Endothelial cell of umbilical vein (primary cell): ENCODE data around the gene ACOD1. TPM values are rescaled to one million over a fixed set of nuclear protein-coding genes. Genes with fewer than 3 reads are reported as not detected.

Experiments
- BruUV-seq: library from RNA; stranded (reverse); fragments of 400-500 nt; replicated peaks from 2 replicates; lab custom pipeline; 2021; lab: Mats Ljungman, UMichigan
- CTCF ChIA-PET: fragments of 300-600, 350-600 bp; sonication (Branson Sonifier 250); formaldehyde crosslinking; loops from one replicate; lab custom pipeline; 2021; ENCODE audit warnings: antibody characterized with exemption, inconsistent platforms; lab: Charles Lee
- POLR2A ChIA-PET: fragments of 300-600, 350-600 bp; sonication (Branson Sonifier 250); formaldehyde crosslinking; loops from one replicate; lab custom pipeline; 2021; ENCODE audit warnings: antibody characterized with exemption, inconsistent platforms; lab: Charles Lee
- DNase-seq: peaks from one replicate; pipeline ENCODE4 v3.0.0-alpha.2; 2011; ENCODE audit warnings: low read depth, low spot score
- FAIRE-seq: peaks from 2 replicates; lab custom pipeline; 2011; peaks lifted over from hg19 to GRCh38; lab: Jason Lieb, UNC
- H2AFZ ChIP-seq: 2 replicates; pipeline ENCODE4 v1.6.0; 2012; ENCODE audit warnings: low read depth, low read length, control low read depth, inconsistent platforms
- H3K27ac ChIP-seq: 2 replicates; pipeline ENCODE4 v1.5.1; 2011; ENCODE audit warnings: low read depth, mild to moderate bottlenecking, control low read depth, low read length, moderate library complexity; ENCODE audit not compliant: insufficient read depth
- H3K27me3 ChIP-seq, 2 experiments: 2 replicates each; pipeline versions ENCODE4 v1.6.0 to v1.6.1; 2011; ENCODE audit warnings: low read length in 2 of 2, mixed read lengths in 1 of 2; ENCODE audit not compliant: control insufficient read depth in 2 of 2, insufficient read depth in 2 of 2
- H3K36me3 ChIP-seq, 2 experiments: 2 replicates in 1 of 2; 3 replicates in 1 of 2; pipeline ENCODE4 v1.5.1; 2011; ENCODE audit warnings: low read length in 2 of 2, mild to moderate bottlenecking in 1 of 2, moderate library complexity in 1 of 2; ENCODE audit not compliant: control insufficient read depth in 2 of 2, insufficient read depth in 2 of 2; ENCODE audit errors: extremely low read depth in 1 of 2
- H3K4me1 ChIP-seq: 3 replicates; pipeline ENCODE4 v1.5.1; 2011; ENCODE audit warnings: mild to moderate bottlenecking, low read length; ENCODE audit not compliant: control insufficient read depth, insufficient read depth; ENCODE audit errors: extremely low read depth
- H3K4me2 ChIP-seq: 2 replicates; pipeline ENCODE4 v1.6.1; 2011; ENCODE audit warnings: low read length, control low read depth, mixed read lengths; ENCODE audit not compliant: insufficient read depth
- H3K4me3 ChIP-seq, 3 experiments: fragments of 200-600 bp in 1 of 3; sonication (generic), shearing (Covaris generic) in 1 of 3; replicated peaks in 1 of 3; 2 replicates each; pipeline ENCODE4 v1.5.1; 2011 to 2016; ENCODE audit warnings: control low read depth in 3 of 3, low read length in 3 of 3, mild to moderate bottlenecking in 2 of 3, inconsistent platforms in 1 of 3, low read depth in 1 of 3, moderate library complexity in 1 of 3; ENCODE audit not compliant: insufficient read depth in 1 of 3
- H3K79me2 ChIP-seq: 2 replicates; pipeline ENCODE4 v1.6.0; 2012; ENCODE audit warnings: low read length, inconsistent platforms; ENCODE audit not compliant: control insufficient read depth, insufficient read depth
- H3K9ac ChIP-seq: replicated peaks from 2 replicates; pipeline ENCODE3; 2011; ENCODE audit warnings: low read length, control low read depth; ENCODE audit not compliant: insufficient read depth; ENCODE audit errors: extremely low read depth
- H3K9me1 ChIP-seq: replicated peaks from 3 replicates; pipeline ENCODE4 v1.6.0; 2011; ENCODE audit warnings: mild to moderate bottlenecking, low read length; ENCODE audit not compliant: control insufficient read depth, insufficient read depth; ENCODE audit errors: extremely low read depth
- H3K9me3 ChIP-seq: replicated peaks from 2 replicates; pipeline ENCODE4 v1.5.1; 2012; ENCODE audit warnings: low read length, inconsistent platforms; ENCODE audit not compliant: control insufficient read depth, insufficient read depth
- H4K20me1 ChIP-seq: replicated peaks from 2 replicates; pipeline ENCODE3; 2011; ENCODE audit warnings: mild to moderate bottlenecking, low read length; ENCODE audit not compliant: control insufficient read depth, insufficient read depth; ENCODE audit errors: extremely low read depth
- EZH2 ChIP-seq: IDR thresholded peaks from 2 replicates; pipeline ENCODE4 v1.6.1; 2012; ENCODE audit warnings: borderline replicate concordance, low read depth, mild to moderate bottlenecking, moderate library complexity, low read length, inconsistent platforms; ENCODE audit not compliant: severe bottlenecking
- FOS ChIP-seq: IDR thresholded peaks from 2 replicates; pipeline ENCODE4 v1.6.1; 2011; ENCODE audit warnings: mild to moderate bottlenecking, low read length, moderate library complexity, borderline replicate concordance; ENCODE audit not compliant: insufficient read depth
- GATA2 ChIP-seq: IDR thresholded peaks from 2 replicates; pipeline ENCODE4 v1.7.0; 2011; ENCODE audit warnings: low read depth, mild to moderate bottlenecking, moderate library complexity, mixed read lengths, low read length; ENCODE audit not compliant: insufficient read length, insufficient read depth
- JUN ChIP-seq: IDR thresholded peaks from 2 replicates; pipeline ENCODE4 v1.6.1; 2011; ENCODE audit warnings: borderline replicate concordance, low read depth; ENCODE audit not compliant: insufficient read length, insufficient read depth
- POLR2A ChIP-seq: IDR thresholded peaks from 2 replicates; pipeline ENCODE4 v1.6.1; 2012; ENCODE audit warnings: low read depth, mild to moderate bottlenecking, control low read depth, low read length
- POLR2AphosphoS5 ChIP-seq: IDR thresholded peaks from 2 replicates; pipeline ENCODE4 v1.6.1; 2012; ENCODE audit warnings: low read depth, mild to moderate bottlenecking, control low read depth, low read length, moderate library complexity; ENCODE audit not compliant: insufficient read depth
- dilution Hi-C: fragments of 300-500 bp; cut with MboI; formaldehyde crosslinking; loops from one replicate; pipeline ENCODE4 v1.15.0; 2019; ENCODE audit warnings: low sequenced_read_pairs; ENCODE audit not compliant: extremely low pct_ligation_motif_present
- intact Hi-C: fragments of 100-400 bp; cut with micrococcal nuclease; formaldehyde crosslinking; loops from one replicate; pipeline ENCODE4 v1.10.0; 2022
- polyA plus RNA-seq, 4 experiments: library from polyadenylated mRNA; depleted of rRNA in 3 of 4; stranded (reverse) in 3 of 4; unstranded in 1 of 4; fragments of >200 nt; gene quantifications; 2 replicates each; pipeline versions ENCODE4 v1.2.1 to v1.2.3, GENCODE V29; 2011 to 2012; ENCODE audit warnings: missing spikeins in 1 of 4
- total RNA-seq: library from RNA; stranded (reverse); gene quantifications from 2 replicates; pipeline ENCODE4 v1.2.3, GENCODE V29; 2021
- TF ChIP-seq, protein P1 (sequence below), 2 donors: IDR thresholded peaks; 1 replicate in 1 of 2; 2 replicates in 1 of 2; pipeline ENCODE4 v1.5.1; 2011; ENCODE audit warnings: low read length in 2 of 2, mild to moderate bottlenecking in 2 of 2, moderate library complexity in 2 of 2, control low read depth in 1 of 2, inconsistent platforms in 1 of 2, low read depth in 1 of 2; ENCODE audit not compliant: insufficient read depth in 1 of 2; ENCODE audit errors: extremely low read depth in 1 of 2
- TF ChIP-seq, protein P2 (sequence below): IDR thresholded peaks from 2 replicates; pipeline ENCODE4 v1.6.1; 2011; ENCODE audit not compliant: insufficient read depth, insufficient read length

Gene ACOD1
- total and polyA plus RNA-seq, 2 donors (not counting 3 experiments of a cell fraction or from before 2014, with no cell fraction given), result not detected

- intact Hi-C loops (no loop called here), dilution Hi-C loops (no loop called here)
- no peak overlapping the region for H3K27ac ChIP-seq
- no peaks in the 10 kb centered on the region for H4K20me1 ChIP-seq
- BruUV-seq, result no TSS peak
- no peaks in the 10 kb centered on the region for H3K79me2 ChIP-seq
- H3K4me1 ChIP-seq, result no peaks in the 10 kb centered on the region
- H3K9me1 ChIP-seq, result no peaks in the 10 kb centered on the region
- DNase-seq (no peak), FAIRE-seq (no peak)
- POLR2A ChIA-PET, result no interaction called here
- no peak overlapping the region for H2AFZ ChIP-seq
- H3K27me3 ChIP-seq, result no peaks in the 10 kb centered on the region
- no peak overlapping the region for H3K4me2 ChIP-seq
- CTCF ChIA-PET, result interaction anchor here (1.6 kb wide), 1 partner anchor 33 kb away, joined by 3 read pairs; no protein-coding TSS in a partner anchor
- TF ChIP-seq JUN, result no peak
- no peak for TF ChIP-seq POLR2AphosphoS5
- TF ChIP-seq, protein P1, sequence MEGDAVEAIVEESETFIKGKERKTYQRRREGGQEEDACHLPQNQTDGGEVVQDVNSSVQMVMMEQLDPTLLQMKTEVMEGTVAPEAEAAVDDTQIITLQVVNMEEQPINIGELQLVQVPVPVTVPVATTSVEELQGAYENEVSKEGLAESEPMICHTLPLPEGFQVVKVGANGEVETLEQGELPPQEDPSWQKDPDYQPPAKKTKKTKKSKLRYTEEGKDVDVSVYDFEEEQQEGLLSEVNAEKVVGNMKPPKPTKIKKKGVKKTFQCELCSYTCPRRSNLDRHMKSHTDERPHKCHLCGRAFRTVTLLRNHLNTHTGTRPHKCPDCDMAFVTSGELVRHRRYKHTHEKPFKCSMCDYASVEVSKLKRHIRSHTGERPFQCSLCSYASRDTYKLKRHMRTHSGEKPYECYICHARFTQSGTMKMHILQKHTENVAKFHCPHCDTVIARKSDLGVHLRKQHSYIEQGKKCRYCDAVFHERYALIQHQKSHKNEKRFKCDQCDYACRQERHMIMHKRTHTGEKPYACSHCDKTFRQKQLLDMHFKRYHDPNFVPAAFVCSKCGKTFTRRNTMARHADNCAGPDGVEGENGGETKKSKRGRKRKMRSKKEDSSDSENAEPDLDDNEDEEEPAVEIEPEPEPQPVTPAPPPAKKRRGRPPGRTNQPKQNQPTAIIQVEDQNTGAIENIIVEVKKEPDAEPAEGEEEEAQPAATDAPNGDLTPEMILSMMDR (IDR thresholded peaks at IDR 0.05; ENCODE audit: extremely low read depth in 1 of 2, insufficient read depth in 1 of 2, low read depth in 1 of 2, low read length in 2 of 2), result no peak
- TF ChIP-seq EZH2, result no peak
- no peak for TF ChIP-seq FOS
- TF ChIP-seq, protein P2, sequence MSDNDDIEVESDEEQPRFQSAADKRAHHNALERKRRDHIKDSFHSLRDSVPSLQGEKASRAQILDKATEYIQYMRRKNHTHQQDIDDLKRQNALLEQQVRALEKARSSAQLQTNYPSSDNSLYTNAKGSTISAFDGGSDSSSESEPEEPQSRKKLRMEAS, result no peak
- TF ChIP-seq POLR2A, result no peak
- no peak for TF ChIP-seq GATA2
- no peak overlapping the region for H3K9ac ChIP-seq
- no peak overlapping the region for H3K4me3 ChIP-seq
- no peaks in the 10 kb centered on the region for H3K9me3 ChIP-seq
- no peaks in the 10 kb centered on the region for H3K36me3 ChIP-seq
Measured at GRCh38 chr13:76936763-76937162, 11.5 kb upstream of the ACOD1 start.
